Thyroid gland (tissue), 4 donors: ENCODE results near the gene SYCE3. TPM values are rescaled to one million over a fixed set of nuclear protein-coding genes. Genes with fewer than 3 reads are reported as not detected.
A peak's percentile ranks its signal among the peaks of the same experiment; 100 is the strongest.

Experiments
- DNase-seq, 2 donors: peaks; one replicate each; pipeline ENCODE4 v3.0.0-alpha.2; 2019
- H3K27ac ChIP-seq, 3 donors: fragments of 200-600 bp; sonication (generic); 1 replicate in 2 of 3; 2 replicates in 1 of 3; pipeline ENCODE4 v1.5.1; 2016 to 2019; ENCODE audit warnings: mild to moderate bottlenecking in 1 of 3, moderate library complexity in 1 of 3
- H3K27me3 ChIP-seq: fragments of 200-600 bp; sonication (generic); one replicate; pipeline ENCODE4 v1.5.1; 2019
- H3K36me3 ChIP-seq, 2 donors: fragments of 200-600 bp; sonication (generic); one replicate each; pipeline ENCODE4 v1.5.1; 2016 to 2019
- H3K4me1 ChIP-seq, 2 donors: fragments of 200-600 bp; sonication (generic); one replicate each; pipeline ENCODE4 v1.5.1; 2017 to 2019
- H3K4me3 ChIP-seq, 3 donors: fragments of 200-600 bp; sonication (generic); replicated peaks in 1 of 3; 1 replicate in 2 of 3; 2 replicates in 1 of 3; pipeline ENCODE4 v1.5.1; 2016; ENCODE audit warnings: mild to moderate bottlenecking in 1 of 3
- H3K9me3 ChIP-seq: fragments of 200-600 bp; sonication (generic); one replicate; pipeline ENCODE4 v1.5.1; 2017
- POLR2A ChIP-seq, 2 donors: fragments of 450-650 bp; IDR thresholded peaks; one replicate each; pipeline ENCODE4 v1.6.1; 2017; ENCODE audit warnings: antibody characterized with exemption in 2 of 2, mild to moderate bottlenecking in 2 of 2, moderate library complexity in 1 of 2
- WGBS, 2 donors: methylation state at CpG; one replicate each; pipeline ENCODE4 v1.1.5; 2017; 5-methylcytosine and 5-hydroxymethylcytosine counted together
- intact Hi-C: fragments of 100-400 bp; cut with DNase I; formaldehyde crosslinking; loops from one replicate; pipeline ENCODE4 v1.15.1; 2023
- total RNA-seq, 4 donors: library from RNA; depleted of rRNA; stranded (reverse); fragments of >200 nt; gene quantifications; one replicate each; pipeline ENCODE4 v1.2.3, GENCODE V29; 2016
- TF ChIP-seq, protein P1 (sequence below), 6 experiments: fragments of 200-600 bp in 3 of 6; fragments of 450-650 bp in 3 of 6; sonication (generic) in 3 of 6; IDR thresholded peaks; one replicate each; pipeline ENCODE4 v1.5.1; 2016 to 2019; ENCODE audit warnings: antibody characterized with exemption in 6 of 6, mild to moderate bottlenecking in 2 of 6, inconsistent platforms in 1 of 6, moderate library complexity in 1 of 6

The SYCE3 gene
- total RNA-seq, 4 donors from 2014 or later, result 3.5 to 6.0 (median 4.3) TPM; not detected in 1

DNA sequence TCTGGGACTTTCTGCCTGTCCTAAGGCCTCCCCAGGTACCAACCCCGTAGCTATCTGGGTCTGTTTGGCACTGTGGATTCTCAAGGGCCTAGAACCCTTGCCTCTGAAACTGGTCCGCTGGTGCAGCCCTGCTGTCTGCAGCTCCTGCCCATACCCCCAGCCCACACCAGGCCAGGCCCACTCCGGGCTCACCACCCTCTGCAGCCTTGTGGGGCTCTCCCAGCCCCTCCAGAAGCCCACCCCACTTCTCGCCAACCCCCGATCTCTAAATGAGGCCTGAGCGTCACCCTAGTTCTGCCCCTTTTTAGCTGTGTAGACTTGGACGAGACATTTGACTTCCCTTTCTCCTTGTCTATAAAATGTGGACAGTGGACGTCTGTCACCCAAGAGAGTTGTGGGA, 12.3 kb downstream of the SYCE3 start:
- H3K9me3 ChIP-seq, result no peaks in the 10 kb centered on the region
- no peaks in the 10 kb centered on the region for H3K27me3 ChIP-seq
- no peak overlapping the region for H3K4me3 ChIP-seq
- no peak for TF ChIP-seq POLR2A (IDR thresholded peaks at IDR 0.05)
- TF ChIP-seq, protein P1, sequence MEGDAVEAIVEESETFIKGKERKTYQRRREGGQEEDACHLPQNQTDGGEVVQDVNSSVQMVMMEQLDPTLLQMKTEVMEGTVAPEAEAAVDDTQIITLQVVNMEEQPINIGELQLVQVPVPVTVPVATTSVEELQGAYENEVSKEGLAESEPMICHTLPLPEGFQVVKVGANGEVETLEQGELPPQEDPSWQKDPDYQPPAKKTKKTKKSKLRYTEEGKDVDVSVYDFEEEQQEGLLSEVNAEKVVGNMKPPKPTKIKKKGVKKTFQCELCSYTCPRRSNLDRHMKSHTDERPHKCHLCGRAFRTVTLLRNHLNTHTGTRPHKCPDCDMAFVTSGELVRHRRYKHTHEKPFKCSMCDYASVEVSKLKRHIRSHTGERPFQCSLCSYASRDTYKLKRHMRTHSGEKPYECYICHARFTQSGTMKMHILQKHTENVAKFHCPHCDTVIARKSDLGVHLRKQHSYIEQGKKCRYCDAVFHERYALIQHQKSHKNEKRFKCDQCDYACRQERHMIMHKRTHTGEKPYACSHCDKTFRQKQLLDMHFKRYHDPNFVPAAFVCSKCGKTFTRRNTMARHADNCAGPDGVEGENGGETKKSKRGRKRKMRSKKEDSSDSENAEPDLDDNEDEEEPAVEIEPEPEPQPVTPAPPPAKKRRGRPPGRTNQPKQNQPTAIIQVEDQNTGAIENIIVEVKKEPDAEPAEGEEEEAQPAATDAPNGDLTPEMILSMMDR (IDR thresholded peaks at IDR 0.05), result no peak
- no peaks in the 10 kb centered on the region for H3K36me3 ChIP-seq
- DNase-seq, result no peak
- intact Hi-C loops, result no loop called here
- 87 to 93% methylated on average over 8 of the region's 8 CpGs for WGBS, 2 donors
- peaks cover 0 to 7% of the 10 kb centered on the region in 2 donors for H3K4me1 ChIP-seq
- no peak overlapping the region for H3K27ac ChIP-seq

DNA sequence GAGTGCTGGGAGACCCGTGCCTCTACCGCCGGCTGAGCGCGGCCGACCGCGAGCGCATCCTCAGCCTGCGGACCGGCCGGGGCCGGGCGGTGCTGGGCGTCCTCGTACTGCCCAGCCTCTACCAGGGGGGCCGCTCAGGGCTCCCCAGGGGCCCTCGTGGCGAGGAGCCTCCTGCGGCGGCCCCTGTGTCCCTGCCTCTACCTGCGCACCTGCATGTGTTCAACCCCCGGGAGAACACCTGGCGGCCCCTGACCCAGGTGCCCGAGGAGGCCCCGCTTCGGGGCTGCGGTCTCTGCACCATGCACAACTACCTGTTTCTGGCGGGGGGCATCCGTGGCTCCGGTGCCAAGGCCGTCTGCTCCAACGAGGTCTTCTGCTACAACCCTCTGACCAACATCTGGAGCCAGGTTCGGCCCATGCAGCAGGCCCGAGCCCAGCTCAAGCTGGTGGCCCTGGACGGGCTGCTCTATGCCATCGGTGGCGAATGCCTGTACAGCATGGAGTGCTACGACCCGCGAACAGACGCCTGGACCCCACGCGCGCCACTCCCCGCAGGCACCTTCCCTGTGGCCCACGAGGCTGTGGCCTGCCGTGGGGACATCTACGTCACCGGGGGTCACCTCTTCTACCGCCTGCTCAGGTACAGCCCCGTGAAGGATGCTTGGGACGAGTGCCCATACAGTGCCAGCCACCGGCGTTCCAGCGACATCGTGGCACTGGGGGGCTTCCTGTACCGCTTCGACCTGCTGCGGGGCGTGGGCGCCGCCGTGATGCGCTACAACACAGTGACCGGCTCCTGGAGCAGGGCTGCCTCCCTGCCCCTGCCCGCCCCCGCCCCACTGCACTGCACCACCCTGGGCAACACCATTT, 13.6 kb downstream of the SYCE3 start:
- TF ChIP-seq, protein P1 (IDR thresholded peaks at IDR 0.05), result no peak
- no peak for TF ChIP-seq POLR2A (IDR thresholded peaks at IDR 0.05)
- WGBS, 2 donors, result 81% methylated on average over 24 to 34 of the region's 68 CpGs
- Histone ChIP-seq H3K27me3 (no peaks in the 10 kb centered on the region), H3K36me3 (no peaks in the 10 kb centered on the region), H3K27ac (no peak overlapping the region), H3K9me3 (no peaks in the 10 kb centered on the region), H3K4me3 (peak overlapping the region in 1 of 3 donors; percentile 9), H3K4me1 (peaks cover 6 to 16% of the 10 kb centered on the region in 2 donors)
- DNase-seq, result no peak
- intact Hi-C loops, result no loop called here

DNA sequence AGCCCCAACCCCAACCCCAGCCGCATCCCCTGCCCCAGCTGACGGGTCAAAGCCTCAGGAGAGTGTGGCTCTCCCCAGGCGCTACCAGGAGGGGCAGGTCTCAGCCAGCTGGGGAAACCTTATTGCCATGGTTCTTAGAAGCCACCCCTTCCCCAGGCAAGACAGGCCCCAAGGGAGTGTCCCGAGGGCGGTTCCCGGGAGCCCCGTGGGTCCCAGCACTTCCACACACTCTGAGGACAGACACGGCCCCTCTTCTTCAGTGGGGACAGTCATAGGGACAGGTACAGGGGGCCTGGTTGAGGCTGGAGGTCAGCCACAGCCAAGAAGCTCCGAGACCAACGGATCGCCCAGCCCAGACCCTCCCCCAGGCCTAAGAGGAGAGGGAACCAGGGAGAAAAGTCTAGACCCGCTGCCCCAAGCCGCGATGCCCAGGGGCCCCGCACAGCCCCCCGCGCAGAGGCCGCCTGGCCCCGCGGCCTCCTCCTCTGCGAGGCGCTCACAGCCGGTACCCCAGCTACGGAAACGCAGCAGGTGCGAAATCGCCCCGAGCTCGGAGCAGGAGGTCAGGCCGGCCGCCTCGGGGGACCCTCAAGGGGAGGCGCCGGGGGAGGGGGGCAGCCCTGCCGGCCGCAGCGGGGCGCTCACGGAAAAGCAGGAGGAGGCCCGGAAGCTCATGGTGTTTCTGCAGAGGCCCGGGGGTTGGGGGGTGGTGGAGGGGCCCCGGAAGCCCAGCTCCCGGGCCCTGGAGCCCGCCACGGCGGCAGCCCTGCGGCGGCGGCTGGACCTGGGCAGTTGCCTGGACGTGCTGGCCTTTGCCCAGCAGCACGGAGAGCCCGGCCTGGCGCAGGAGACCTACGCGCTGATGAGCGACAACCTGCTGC, 14.4 kb downstream of the SYCE3 start:
- intact Hi-C loops, result no loop called here
- WGBS, 2 donors, result 10% methylated on average over 5 of the region's 56 CpGs; no CpG with 5 or more reads in 1 of the 2 donors
- peak overlapping the region in 1 of 3 donors; percentile 9 for H3K4me3 ChIP-seq
- no peaks in the 10 kb centered on the region for H3K9me3 ChIP-seq
- H3K4me1 ChIP-seq, result peaks cover 9 to 24% of the 10 kb centered on the region in 2 donors
- no peak overlapping the region for H3K27ac ChIP-seq
- DNase-seq, result peak; percentile 39 to 45
- H3K27me3 ChIP-seq, result no peaks in the 10 kb centered on the region
- H3K36me3 ChIP-seq, result no peaks in the 10 kb centered on the region
- TF ChIP-seq, protein P1 (IDR thresholded peaks at IDR 0.05), result no peak
- no peak for TF ChIP-seq POLR2A (IDR thresholded peaks at IDR 0.05)

DNA sequence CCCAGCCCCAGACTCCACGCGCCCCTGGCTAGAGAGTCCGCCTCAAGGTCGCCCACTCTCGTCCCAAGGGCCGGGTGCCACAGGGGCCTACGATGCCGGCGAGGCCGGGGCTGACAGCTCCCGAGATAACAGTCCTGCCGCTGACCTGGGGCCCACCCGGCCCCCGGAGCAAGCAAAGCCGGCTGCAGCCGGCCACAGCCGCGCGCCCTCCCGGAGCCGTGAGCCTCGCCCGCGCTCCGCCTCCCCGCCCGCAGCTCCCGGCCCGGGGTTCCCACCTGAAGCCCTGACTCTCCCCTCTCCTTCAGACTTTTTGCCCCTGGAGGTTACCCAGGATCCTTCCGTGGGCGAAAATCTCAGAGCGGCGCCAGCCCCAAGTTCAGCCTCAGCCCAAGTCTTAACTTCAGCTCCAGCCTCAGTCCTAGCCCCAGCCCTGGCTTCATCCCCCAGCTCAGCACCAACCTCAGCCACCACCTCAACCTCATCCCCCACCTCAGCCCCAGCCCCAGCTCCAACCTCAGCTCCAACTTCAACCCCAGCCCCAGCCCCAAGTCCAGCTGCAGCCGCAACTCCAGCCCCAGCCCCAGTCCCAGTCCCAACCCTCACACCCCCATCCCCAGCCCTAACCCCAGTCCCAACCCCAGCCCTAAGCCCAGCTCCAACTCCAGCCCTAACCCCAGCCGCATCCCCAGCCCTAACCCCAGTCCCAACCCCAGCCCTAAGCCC, 15.3 kb downstream of the SYCE3 start:
- DNase-seq, result no peak
- 32 to 50% methylated on average over 5 to 17 of the region's 35 CpGs for WGBS, 2 donors
- H3K9me3 ChIP-seq, result no peaks in the 10 kb centered on the region
- no peak overlapping the region for H3K4me3 ChIP-seq
- peaks cover 9 to 24% of the 10 kb centered on the region in 2 donors for H3K4me1 ChIP-seq
- no peak overlapping the region for H3K27ac ChIP-seq
- H3K27me3 ChIP-seq, result no peaks in the 10 kb centered on the region
- H3K36me3 ChIP-seq, result no peaks in the 10 kb centered on the region
- intact Hi-C loops, result no loop called here
- TF ChIP-seq POLR2A (IDR thresholded peaks at IDR 0.05), result no peak
- TF ChIP-seq, protein P1 (IDR thresholded peaks at IDR 0.05), result no peak
